ENCODE data around the gene GPNMB.
"Not testable (repeated sequence)": the region's sequence is repeated elsewhere in the genome, so short reads cannot be mapped to it uniquely, and the experiment has no call there.

The GPNMB gene

DNA sequence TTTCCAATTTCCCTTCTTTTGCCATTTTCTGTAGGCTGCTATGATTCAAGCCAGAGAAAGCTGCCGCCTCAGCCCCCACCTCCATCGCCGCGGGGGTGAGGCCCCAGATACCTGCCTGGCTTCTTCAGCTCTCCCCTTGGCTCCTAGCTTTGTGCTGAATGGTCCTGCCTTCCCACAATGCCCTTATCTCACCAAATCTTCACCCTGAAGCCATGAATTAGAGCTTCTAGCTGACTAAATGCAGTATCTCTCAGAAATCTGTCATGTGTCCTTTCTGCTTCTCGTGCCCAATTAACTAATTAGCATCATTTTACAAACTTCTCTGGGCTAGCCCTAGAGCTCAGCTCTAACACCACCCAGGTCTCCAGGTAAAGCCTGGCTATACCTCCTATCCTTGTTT lies 32.2 kb upstream of the GPNMB start:
- DNase-seq (ENCODE audit: low read depth in 2 of 2): no peak
- TF ChIP-seq, protein P1, sequence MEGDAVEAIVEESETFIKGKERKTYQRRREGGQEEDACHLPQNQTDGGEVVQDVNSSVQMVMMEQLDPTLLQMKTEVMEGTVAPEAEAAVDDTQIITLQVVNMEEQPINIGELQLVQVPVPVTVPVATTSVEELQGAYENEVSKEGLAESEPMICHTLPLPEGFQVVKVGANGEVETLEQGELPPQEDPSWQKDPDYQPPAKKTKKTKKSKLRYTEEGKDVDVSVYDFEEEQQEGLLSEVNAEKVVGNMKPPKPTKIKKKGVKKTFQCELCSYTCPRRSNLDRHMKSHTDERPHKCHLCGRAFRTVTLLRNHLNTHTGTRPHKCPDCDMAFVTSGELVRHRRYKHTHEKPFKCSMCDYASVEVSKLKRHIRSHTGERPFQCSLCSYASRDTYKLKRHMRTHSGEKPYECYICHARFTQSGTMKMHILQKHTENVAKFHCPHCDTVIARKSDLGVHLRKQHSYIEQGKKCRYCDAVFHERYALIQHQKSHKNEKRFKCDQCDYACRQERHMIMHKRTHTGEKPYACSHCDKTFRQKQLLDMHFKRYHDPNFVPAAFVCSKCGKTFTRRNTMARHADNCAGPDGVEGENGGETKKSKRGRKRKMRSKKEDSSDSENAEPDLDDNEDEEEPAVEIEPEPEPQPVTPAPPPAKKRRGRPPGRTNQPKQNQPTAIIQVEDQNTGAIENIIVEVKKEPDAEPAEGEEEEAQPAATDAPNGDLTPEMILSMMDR (IDR thresholded peaks at IDR 0.05; ENCODE audit: low read depth, low read length): no peak
- no peak overlapping the region for H3K4me3 ChIP-seq (replicated peaks in 1 of 2; ENCODE audit: low read depth in 2 of 2, low read length in 2 of 2)

GRCh38 chr7:23214938-23215337 lies 31.6 kb upstream of the GPNMB start:
- DNase-seq (ENCODE audit: low read depth in 2 of 2): no peak
- H3K4me3 ChIP-seq (replicated peaks in 1 of 2; ENCODE audit: low read depth in 2 of 2, low read length in 2 of 2): no peak overlapping the region
- TF ChIP-seq, protein P1 (IDR thresholded peaks at IDR 0.05; ENCODE audit: low read depth, low read length): no peak

DNA sequence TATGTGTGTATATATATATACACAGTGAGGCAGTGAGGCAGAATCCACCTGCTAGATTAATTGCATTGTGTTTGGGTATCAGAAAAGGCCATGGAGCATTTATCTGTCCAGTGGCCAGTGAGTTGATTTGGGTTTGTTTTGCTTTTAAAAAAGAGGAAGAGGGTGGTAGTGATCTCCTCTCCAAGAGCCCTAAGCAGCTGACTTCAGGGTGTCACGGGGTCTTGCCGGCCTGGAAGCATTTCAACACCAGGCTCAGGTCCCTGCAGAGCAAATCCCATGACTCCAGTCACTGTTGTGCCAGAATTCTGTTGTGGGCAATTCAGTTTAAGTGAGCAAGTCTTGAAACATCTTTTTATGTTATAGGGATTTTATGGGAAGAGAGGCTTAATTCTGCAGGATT lies 30.6 kb upstream of the GPNMB start:
- no peak overlapping the region for H3K4me3 ChIP-seq (replicated peaks in 1 of 2; ENCODE audit: low read depth in 2 of 2, low read length in 2 of 2)
- DNase-seq (ENCODE audit: low read depth in 2 of 2): peak in 1 of 2 donors; percentile 11
- TF ChIP-seq, protein P1 (IDR thresholded peaks at IDR 0.05; ENCODE audit: low read depth, low read length): no peak

- no peak overlapping the region for H3K4me3 ChIP-seq (replicated peaks in 1 of 2; ENCODE audit: low read depth in 2 of 2, low read length in 2 of 2)
- TF ChIP-seq, protein P1 (IDR thresholded peaks at IDR 0.05; ENCODE audit: low read depth, low read length): no peak
- DNase-seq (ENCODE audit: low read depth in 2 of 2): no peak
Measured at GRCh38 chr7:23218196-23218595, 28.4 kb upstream of the GPNMB start.

DNA sequence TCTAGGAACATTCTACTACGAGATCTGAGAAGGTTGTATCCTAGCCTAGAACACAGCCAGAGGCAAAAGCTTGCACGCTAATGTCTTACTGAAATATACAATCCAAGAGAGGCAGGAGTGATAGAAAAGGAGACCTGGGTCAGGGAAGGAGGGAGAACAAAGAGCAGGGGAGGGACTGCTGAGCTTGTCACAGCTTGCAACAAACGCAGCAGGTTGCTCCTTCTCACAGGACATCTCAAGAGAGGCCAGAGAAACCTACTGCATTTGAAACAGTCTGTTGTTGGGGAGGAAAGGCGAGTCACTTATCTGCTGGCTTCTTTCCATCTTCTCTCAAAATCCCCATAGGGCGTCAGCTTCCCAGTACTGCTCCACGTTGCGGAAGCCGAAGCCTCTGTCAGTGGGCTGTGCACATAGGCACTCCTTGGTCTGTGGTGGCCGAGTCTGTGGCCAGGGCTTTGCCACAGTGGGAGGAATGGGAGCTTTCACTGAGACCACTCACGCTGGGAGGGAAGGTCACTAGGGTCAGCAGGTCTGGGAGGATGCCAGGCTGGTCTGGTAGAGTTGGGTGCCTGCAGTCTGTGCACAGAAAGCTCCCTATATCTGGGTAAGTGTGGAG lies 25.8 kb upstream of the GPNMB start:
- peak in 1 of 2 donors; percentile 24 for DNase-seq (ENCODE audit: low read depth in 2 of 2)
- H3K4me3 ChIP-seq (replicated peaks in 1 of 2; ENCODE audit: low read depth in 2 of 2, low read length in 2 of 2): no peak overlapping the region
- TF ChIP-seq, protein P1 (IDR thresholded peaks at IDR 0.05; ENCODE audit: low read depth, low read length): no peak

DNA sequence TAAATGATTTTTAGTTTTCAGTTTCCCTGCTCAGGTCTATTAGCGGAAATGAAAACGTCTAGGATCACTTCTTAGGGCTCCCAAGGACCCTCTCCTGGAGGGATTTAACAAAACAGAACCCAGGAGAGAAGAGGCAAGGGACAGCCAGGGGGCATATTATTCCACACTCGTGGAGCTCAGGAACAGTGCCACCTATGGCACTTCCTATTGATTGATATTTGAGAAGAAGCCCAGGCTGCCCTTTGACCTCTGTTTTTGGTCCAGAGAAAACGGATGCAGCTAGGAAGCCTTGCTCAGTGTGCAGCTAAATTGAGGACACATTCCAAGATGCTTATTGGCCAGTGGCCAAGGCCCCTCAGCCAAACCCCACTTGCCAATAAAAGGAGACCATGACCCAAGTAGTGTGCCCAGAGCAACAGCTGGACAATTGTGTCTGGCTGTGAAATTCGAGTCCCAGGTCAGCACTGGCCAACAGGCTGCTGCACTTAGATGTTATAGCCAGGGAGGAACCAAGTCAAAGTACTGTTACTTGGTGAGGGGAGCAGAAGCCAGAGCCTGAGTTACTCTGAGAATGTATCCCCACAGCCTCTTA lies 24.0 kb upstream of the GPNMB start:
- no peak overlapping the region for H3K4me3 ChIP-seq (replicated peaks in 1 of 2; ENCODE audit: low read depth in 2 of 2, low read length in 2 of 2)
- TF ChIP-seq, protein P1 (IDR thresholded peaks at IDR 0.05; ENCODE audit: low read depth, low read length): no peak
- DNase-seq (ENCODE audit: low read depth in 2 of 2): no peak

- not testable (repeated sequence) for H3K4me3 ChIP-seq (replicated peaks in 1 of 2; ENCODE audit: low read depth in 2 of 2, low read length in 2 of 2); DNase-seq (ENCODE audit: low read depth in 2 of 2)
Measured at GRCh38 chr7:23224364-23224763, 22.2 kb upstream of the GPNMB start.
